Neural cell (in vitro differentiated cells): ENCODE results near the gene ST6GAL1. TPM values are rescaled to one million over a fixed set of nuclear protein-coding genes. Genes with fewer than 3 reads are reported as not detected.

Experiments used
- H2AFZ ChIP-seq: fragments of 200-600, 300-800 bp; sonication (generic), shearing (Covaris generic); 2 replicates; pipeline ENCODE4 v1.6.0; 2014; ENCODE audit warnings: low read depth, mild to moderate bottlenecking, antibody characterized with exemption, low read length, moderate library complexity
- H3F3A ChIP-seq: fragments of 200-600 bp; shearing (Covaris generic); 2 replicates; pipeline ENCODE4 v1.6.1; 2016; ENCODE audit warnings: mild to moderate bottlenecking, moderate library complexity, mixed read lengths, antibody characterized with exemption, low read length; ENCODE audit not compliant: insufficient read depth, poor library complexity, severe bottlenecking
- H3K27ac ChIP-seq: fragments of 200-600, 300-800 bp; sonication (generic), shearing (Covaris generic); 2 replicates; pipeline ENCODE4 v1.5.1; 2014; ENCODE audit warnings: mild to moderate bottlenecking, low read length, moderate library complexity
- H3K27me3 ChIP-seq: fragments of 300-800, 200-600 bp; sonication (generic), shearing (Covaris generic); 2 replicates; pipeline ENCODE4 v1.6.0; 2014; ENCODE audit warnings: mild to moderate bottlenecking, low read depth, low read length, moderate library complexity; ENCODE audit not compliant: insufficient read depth
- H3K36me3 ChIP-seq: fragments of 300-800, 200-600 bp; sonication (generic), shearing (Covaris generic); 2 replicates; pipeline ENCODE4 v1.5.1; 2014; ENCODE audit warnings: mild to moderate bottlenecking, antibody characterized with exemption, low read length, moderate library complexity; ENCODE audit not compliant: insufficient read depth
- H3K4me2 ChIP-seq: fragments of 300-800, 200-600 bp; sonication (generic), shearing (Covaris generic); 2 replicates; pipeline ENCODE4 v1.6.0; 2014; ENCODE audit warnings: mild to moderate bottlenecking, low read length
- H3K4me3 ChIP-seq: fragments of 300-800, 200-600 bp; sonication (generic), shearing (Covaris generic); 2 replicates; pipeline ENCODE4 v1.5.1; 2014; ENCODE audit warnings: mild to moderate bottlenecking, low read length, moderate library complexity
- H3K79me2 ChIP-seq: fragments of 200-600 bp; shearing (Covaris generic); replicated peaks from 2 replicates; pipeline ENCODE4 v1.6.0; 2014; ENCODE audit warnings: mild to moderate bottlenecking, low read length, moderate library complexity; ENCODE audit not compliant: insufficient read depth
- H3K9ac ChIP-seq: fragments of 300-800, 200-600 bp; sonication (generic), shearing (Covaris generic); 2 replicates; pipeline ENCODE4 v1.6.1; 2016; ENCODE audit warnings: mild to moderate bottlenecking, low read length, mixed read lengths
- H3K9me2 ChIP-seq: fragments of 200-600 bp; shearing (Covaris generic); 2 replicates; pipeline ENCODE4 v1.6.1; 2016; ENCODE audit warnings: mild to moderate bottlenecking, low read length, mixed read lengths; ENCODE audit not compliant: insufficient read depth
- H3K9me3 ChIP-seq: fragments of 200-600, 300-800 bp; sonication (generic), shearing (Covaris generic); 2 replicates; pipeline ENCODE4 v1.6.1; 2016; ENCODE audit warnings: mild to moderate bottlenecking, mixed run types, low read length, moderate library complexity, mixed read lengths
- H4K20me1 ChIP-seq: fragments of 200-600 bp; shearing (Covaris generic); 2 replicates; pipeline ENCODE4 v1.6.1; 2016; ENCODE audit warnings: mild to moderate bottlenecking, mixed run types; ENCODE audit not compliant: insufficient read depth
- EP300 ChIP-seq: fragments of 450-650 bp; conservative IDR thresholded peaks from 2 replicates; pipeline ENCODE4 v1.6.1; 2014; ENCODE audit warnings: antibody characterized with exemption, mild to moderate bottlenecking, moderate library complexity; ENCODE audit not compliant: poor library complexity, severe bottlenecking
- EZH2 ChIP-seq: fragments of 200-600, 300-800 bp; shearing (Covaris generic), sonication (generic); IDR thresholded peaks from 2 replicates; pipeline ENCODE4 v1.6.1; 2014; ENCODE audit warnings: antibody characterized with exemption, low read length, borderline replicate concordance, mild to moderate bottlenecking; ENCODE audit not compliant: insufficient read depth, poor library complexity, severe bottlenecking
- MXI1 ChIP-seq: fragments of 450-650 bp; conservative IDR thresholded peaks from 2 replicates; pipeline ENCODE4 v1.6.1; 2014; ENCODE audit warnings: antibody characterized with exemption, mild to moderate bottlenecking; ENCODE audit not compliant: poor library complexity, severe bottlenecking
- POLR2AphosphoS5 ChIP-seq: IDR thresholded peaks from 2 replicates; pipeline ENCODE4 v1.6.1; 2012
- RAD21 ChIP-seq: fragments of 450-650 bp; conservative IDR thresholded peaks from 2 replicates; pipeline ENCODE4 v1.6.1; 2014; ENCODE audit warnings: antibody characterized with exemption, mild to moderate bottlenecking, moderate library complexity
- REST ChIP-seq: IDR thresholded peaks from 2 replicates; pipeline ENCODE4 v1.6.1; 2012; ENCODE audit warnings: borderline replicate concordance
- SMC3 ChIP-seq: fragments of 450-650 bp; conservative IDR thresholded peaks from 2 replicates; pipeline ENCODE4 v1.6.1; 2014; ENCODE audit warnings: antibody characterized with exemption, mild to moderate bottlenecking, moderate library complexity; ENCODE audit not compliant: poor library complexity
- TAF1 ChIP-seq: IDR thresholded peaks from 2 replicates; pipeline ENCODE4 v1.6.1; 2012; ENCODE audit warnings: low read depth
- polyA plus RNA-seq: library from polyadenylated mRNA; depleted of rRNA; stranded (reverse); fragments of >200 nt; gene quantifications from 2 replicates; pipeline ENCODE4 v1.2.3, GENCODE V29; 2014
- TF ChIP-seq, protein P1 (sequence below): fragments of 450-650 bp; IDR thresholded peaks from 2 replicates; pipeline ENCODE4 v1.5.1; 2014; ENCODE audit warnings: antibody characterized with exemption, mild to moderate bottlenecking, moderate library complexity; ENCODE audit not compliant: poor library complexity, severe bottlenecking

ST6GAL1 gene
- polyA plus RNA-seq, 1 donor from 2014 or later = 17.6 TPM

DNA sequence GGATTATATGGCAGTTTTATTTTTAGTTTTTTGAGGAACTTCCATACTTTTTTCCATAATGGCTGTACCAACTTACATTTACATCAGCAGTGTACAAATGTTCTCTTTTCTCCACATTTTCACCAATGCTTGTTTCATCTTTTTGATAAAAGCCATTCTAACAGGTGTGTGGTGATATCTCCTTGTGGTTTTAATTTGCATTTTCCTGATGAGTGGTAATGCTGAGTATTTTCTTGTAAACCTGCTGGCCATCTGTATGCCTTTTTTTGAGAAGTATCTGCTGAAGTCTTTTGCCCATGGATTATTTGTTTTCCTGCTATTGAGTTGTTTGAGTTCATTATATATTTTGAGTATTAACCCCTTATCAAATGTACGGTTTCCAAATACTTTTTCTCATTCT is 158.4 kb downstream of the ST6GAL1 start:
- Histone ChIP-seq H3K9me2 (no peaks in the 10 kb centered on the region), H3K79me2 (no peaks in the 10 kb centered on the region), H3F3A (no peaks in the 10 kb centered on the region), H3K27ac (no peak overlapping the region), H3K9ac (no peak overlapping the region), H4K20me1 (no peaks in the 10 kb centered on the region), H2AFZ (no peak overlapping the region), H3K4me3 (no peak overlapping the region), H3K4me2 (no peak overlapping the region), H3K36me3 (no peaks in the 10 kb centered on the region), H3K27me3 (no peaks in the 10 kb centered on the region), H3K9me3 (no peaks in the 10 kb centered on the region)
- TF ChIP-seq POLR2AphosphoS5 = no peak
- no peak for TF ChIP-seq REST
- TF ChIP-seq EP300 = no peak
- no peak for TF ChIP-seq TAF1
- TF ChIP-seq SMC3 = no peak
- no peak for TF ChIP-seq MXI1
- TF ChIP-seq RAD21 = no peak
- TF ChIP-seq, protein P1, sequence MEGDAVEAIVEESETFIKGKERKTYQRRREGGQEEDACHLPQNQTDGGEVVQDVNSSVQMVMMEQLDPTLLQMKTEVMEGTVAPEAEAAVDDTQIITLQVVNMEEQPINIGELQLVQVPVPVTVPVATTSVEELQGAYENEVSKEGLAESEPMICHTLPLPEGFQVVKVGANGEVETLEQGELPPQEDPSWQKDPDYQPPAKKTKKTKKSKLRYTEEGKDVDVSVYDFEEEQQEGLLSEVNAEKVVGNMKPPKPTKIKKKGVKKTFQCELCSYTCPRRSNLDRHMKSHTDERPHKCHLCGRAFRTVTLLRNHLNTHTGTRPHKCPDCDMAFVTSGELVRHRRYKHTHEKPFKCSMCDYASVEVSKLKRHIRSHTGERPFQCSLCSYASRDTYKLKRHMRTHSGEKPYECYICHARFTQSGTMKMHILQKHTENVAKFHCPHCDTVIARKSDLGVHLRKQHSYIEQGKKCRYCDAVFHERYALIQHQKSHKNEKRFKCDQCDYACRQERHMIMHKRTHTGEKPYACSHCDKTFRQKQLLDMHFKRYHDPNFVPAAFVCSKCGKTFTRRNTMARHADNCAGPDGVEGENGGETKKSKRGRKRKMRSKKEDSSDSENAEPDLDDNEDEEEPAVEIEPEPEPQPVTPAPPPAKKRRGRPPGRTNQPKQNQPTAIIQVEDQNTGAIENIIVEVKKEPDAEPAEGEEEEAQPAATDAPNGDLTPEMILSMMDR = no peak
- no peak for TF ChIP-seq EZH2

GRCh38 chr3:187093320-187093719 is 163.0 kb downstream of the ST6GAL1 start:
- H3F3A ChIP-seq = no peaks in the 10 kb centered on the region
- no peaks in the 10 kb centered on the region for H3K36me3 ChIP-seq
- no peaks in the 10 kb centered on the region for H3K9me3 ChIP-seq
- H3K4me2 ChIP-seq = no peak overlapping the region
- TF ChIP-seq EZH2 (no peak), MXI1 (no peak), POLR2AphosphoS5 (no peak), TAF1 (no peak), RAD21 (no peak), REST (no peak), EP300 (no peak), SMC3 (no peak)
- TF ChIP-seq, protein P1 = no peak
- no peak overlapping the region for H3K27ac ChIP-seq
- H2AFZ ChIP-seq = no peak overlapping the region
- no peak overlapping the region for H3K4me3 ChIP-seq
- H3K9ac ChIP-seq = no peak overlapping the region
- H3K9me2 ChIP-seq = no peaks in the 10 kb centered on the region
- H3K79me2 ChIP-seq = no peaks in the 10 kb centered on the region
- no peaks in the 10 kb centered on the region for H4K20me1 ChIP-seq
- no peaks in the 10 kb centered on the region for H3K27me3 ChIP-seq
